ENCODE results near the gene SULT4A1. TPM values are rescaled to one million over a fixed set of nuclear protein-coding genes. Genes with fewer than 3 reads are reported as not detected.
"Not testable (repeated sequence)": the region's sequence is repeated elsewhere in the genome, so short reads cannot be mapped to it uniquely, and the experiment has no call there.

SULT4A1 gene
- total RNA-seq, 2 donors from 2014 or later = 0.12 TPM; not detected in 1

GRCh38 chr22:43876866-43877509 lies 14.7 kb upstream of the SULT4A1 start:
- Histone ChIP-seq H3K27ac (no peak overlapping the region), H3K36me3 (no peaks in the 10 kb centered on the region), H3K4me3 (no peak overlapping the region), H3K9me3 (peaks cover 0 to 3% of the 10 kb centered on the region in 2 donors), H3K4me1 (no peaks in the 10 kb centered on the region), H3K27me3 (no peaks in the 10 kb centered on the region)
- TF ChIP-seq, protein P1, sequence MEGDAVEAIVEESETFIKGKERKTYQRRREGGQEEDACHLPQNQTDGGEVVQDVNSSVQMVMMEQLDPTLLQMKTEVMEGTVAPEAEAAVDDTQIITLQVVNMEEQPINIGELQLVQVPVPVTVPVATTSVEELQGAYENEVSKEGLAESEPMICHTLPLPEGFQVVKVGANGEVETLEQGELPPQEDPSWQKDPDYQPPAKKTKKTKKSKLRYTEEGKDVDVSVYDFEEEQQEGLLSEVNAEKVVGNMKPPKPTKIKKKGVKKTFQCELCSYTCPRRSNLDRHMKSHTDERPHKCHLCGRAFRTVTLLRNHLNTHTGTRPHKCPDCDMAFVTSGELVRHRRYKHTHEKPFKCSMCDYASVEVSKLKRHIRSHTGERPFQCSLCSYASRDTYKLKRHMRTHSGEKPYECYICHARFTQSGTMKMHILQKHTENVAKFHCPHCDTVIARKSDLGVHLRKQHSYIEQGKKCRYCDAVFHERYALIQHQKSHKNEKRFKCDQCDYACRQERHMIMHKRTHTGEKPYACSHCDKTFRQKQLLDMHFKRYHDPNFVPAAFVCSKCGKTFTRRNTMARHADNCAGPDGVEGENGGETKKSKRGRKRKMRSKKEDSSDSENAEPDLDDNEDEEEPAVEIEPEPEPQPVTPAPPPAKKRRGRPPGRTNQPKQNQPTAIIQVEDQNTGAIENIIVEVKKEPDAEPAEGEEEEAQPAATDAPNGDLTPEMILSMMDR (IDR thresholded peaks at IDR 0.05) = no peak
- no peak for DNase-seq (ENCODE audit: low spot score)

- Histone ChIP-seq H3K4me1 (no peaks in the 10 kb centered on the region), H3K27me3 (no peaks in the 10 kb centered on the region), H3K4me3 (no peak overlapping the region), H3K9me3 (peaks cover 0 to 16% of the 10 kb centered on the region in 2 donors), H3K27ac (no peak overlapping the region), H3K36me3 (no peaks in the 10 kb centered on the region)
- DNase-seq (ENCODE audit: low spot score) = no peak
- TF ChIP-seq, protein P1 (IDR thresholded peaks at IDR 0.05) = no peak
Observed at GRCh38 chr22:43869799-43870198, 7.5 kb upstream of the SULT4A1 start.

GRCh38 chr22:43869001-43869400 lies 6.7 kb upstream of the SULT4A1 start:
- DNase-seq (ENCODE audit: low spot score); H3K4me3 ChIP-seq; H3K27me3 ChIP-seq; H3K36me3 ChIP-seq; H3K4me1 ChIP-seq; H3K27ac ChIP-seq: not testable (repeated sequence)
- H3K9me3 ChIP-seq = peaks cover 0 to 16% of the 10 kb centered on the region in 2 donors

DNA sequence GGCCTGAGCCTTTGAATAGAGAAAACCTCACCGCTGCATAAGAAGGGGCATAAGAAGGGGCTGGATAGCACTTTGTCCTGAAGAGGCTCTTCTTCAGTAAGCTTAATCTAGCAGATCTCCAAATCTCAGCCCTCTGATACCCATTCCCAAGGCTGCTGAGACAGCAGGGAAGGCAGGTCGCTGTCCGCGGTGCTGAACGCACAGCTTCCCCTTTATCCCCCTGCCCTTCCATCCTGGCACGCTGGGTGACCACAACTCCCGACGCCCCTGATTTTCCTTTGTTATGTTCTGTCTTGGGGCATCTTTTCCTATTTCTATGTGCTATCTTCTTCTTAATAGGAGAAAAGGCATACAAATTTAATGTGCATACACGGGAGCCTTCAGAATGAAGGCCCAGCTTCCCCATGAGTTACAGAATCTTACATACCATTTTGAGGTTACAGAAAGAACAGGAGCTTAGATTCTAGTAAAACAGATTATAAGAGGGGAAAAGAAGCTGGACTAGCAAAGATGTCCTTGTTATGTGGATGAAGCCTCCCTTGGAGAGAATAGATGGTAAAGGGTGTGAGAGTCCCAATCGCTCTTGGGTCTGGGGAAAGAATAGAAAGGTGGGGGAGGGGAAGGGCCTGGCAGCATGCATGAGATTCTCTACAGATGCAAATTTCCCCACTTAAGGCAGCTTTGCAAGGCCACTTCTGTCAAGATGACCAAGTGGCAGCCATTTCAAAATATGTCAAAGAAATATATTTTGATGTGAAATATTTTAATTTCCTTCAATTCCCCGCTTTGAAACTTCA lies 5.7 kb upstream of the SULT4A1 start:
- DNase-seq (ENCODE audit: low spot score) = no peak
- no peaks in the 10 kb centered on the region for H3K36me3 ChIP-seq
- no peaks in the 10 kb centered on the region for H3K4me1 ChIP-seq
- H3K9me3 ChIP-seq = peaks cover 0 to 16% of the 10 kb centered on the region in 2 donors
- TF ChIP-seq, protein P1 (IDR thresholded peaks at IDR 0.05) = no peak
- H3K27me3 ChIP-seq = no peaks in the 10 kb centered on the region
- H3K4me3 ChIP-seq = no peak overlapping the region
- H3K27ac ChIP-seq = no peak overlapping the region

DNA sequence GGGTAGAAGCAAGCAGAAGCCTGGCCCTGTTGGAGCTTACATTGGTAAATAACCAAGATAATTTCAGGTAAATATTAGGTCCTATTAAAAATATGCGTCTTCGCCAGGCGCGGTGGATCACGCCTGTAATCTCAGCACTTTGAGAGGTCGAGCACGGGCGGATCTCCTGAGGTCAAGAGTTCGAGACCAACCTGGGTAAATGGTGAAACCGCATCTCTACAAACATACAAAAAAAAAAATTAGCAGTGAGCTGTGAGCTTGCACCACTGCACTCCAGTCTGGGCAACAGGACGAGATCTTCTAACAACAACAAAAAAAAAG lies 529 bp upstream of the SULT4A1 start:
- Histone ChIP-seq H3K27ac (no peak overlapping the region), H3K27me3 (peaks cover 0 to 5% of the 10 kb centered on the region in 2 donors), H3K4me3 (no peak overlapping the region), H3K4me1 (peaks cover 0 to 5% of the 10 kb centered on the region in 2 donors), H3K9me3 (no peaks in the 10 kb centered on the region), H3K36me3 (no peaks in the 10 kb centered on the region)
- DNase-seq (ENCODE audit: low spot score) = no peak
- TF ChIP-seq, protein P1 (IDR thresholded peaks at IDR 0.05) = no peak

GRCh38 chr22:43861529-43861928 lies 784 bp downstream of the SULT4A1 start:
- no peak for DNase-seq (ENCODE audit: low spot score)

More at GRCh38 chr22:43861529-43861928, 784 bp downstream of the SULT4A1 start:
- no peak overlapping the region for H3K27ac ChIP-seq
- peaks cover 0 to 5% of the 10 kb centered on the region in 2 donors for H3K27me3 ChIP-seq
- TF ChIP-seq, protein P1 (IDR thresholded peaks at IDR 0.05) = no peak
- no peaks in the 10 kb centered on the region for H3K36me3 ChIP-seq
- H3K4me3 ChIP-seq = no peak overlapping the region
- H3K4me1 ChIP-seq = peaks cover 0 to 5% of the 10 kb centered on the region in 2 donors
- H3K9me3 ChIP-seq = peaks cover 0 to 12% of the 10 kb centered on the region in 2 donors
